Measurements from ENCODE around the gene WWOX. TPM values are rescaled to one million over a fixed set of nuclear protein-coding genes. Genes with fewer than 3 reads are reported as not detected.

The WWOX gene
- total RNA-seq, 1 donor from 2014 or later, result 43.2 TPM

DNA sequence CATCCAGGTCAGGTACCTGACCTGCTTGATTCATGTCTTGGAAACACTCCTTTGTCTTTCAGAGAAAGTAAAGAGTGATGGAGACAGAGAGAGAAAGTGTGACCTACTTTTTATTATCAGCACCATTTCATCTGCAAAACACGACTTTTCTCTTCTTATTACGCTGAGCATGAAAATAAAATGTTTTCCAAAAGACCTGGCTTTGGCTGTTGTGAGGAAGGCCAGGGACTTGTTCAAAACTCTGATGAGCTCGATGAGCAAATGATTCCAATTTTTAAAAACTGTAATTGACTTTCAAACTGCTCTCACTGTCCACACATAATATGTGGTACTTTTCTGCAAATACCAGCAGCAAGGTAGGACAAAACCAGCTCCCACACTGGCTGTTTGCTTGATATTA, 821.2 kb downstream of the WWOX start:
- TF ChIP-seq CTCF (IDR thresholded peaks at IDR 0.05; ENCODE audit: unreplicated experiment), result no peak
- H3K9me3 Mint-ChIP-seq (ENCODE audit: low read depth), result peaks cover 13% of the 10 kb centered on the region

DNA sequence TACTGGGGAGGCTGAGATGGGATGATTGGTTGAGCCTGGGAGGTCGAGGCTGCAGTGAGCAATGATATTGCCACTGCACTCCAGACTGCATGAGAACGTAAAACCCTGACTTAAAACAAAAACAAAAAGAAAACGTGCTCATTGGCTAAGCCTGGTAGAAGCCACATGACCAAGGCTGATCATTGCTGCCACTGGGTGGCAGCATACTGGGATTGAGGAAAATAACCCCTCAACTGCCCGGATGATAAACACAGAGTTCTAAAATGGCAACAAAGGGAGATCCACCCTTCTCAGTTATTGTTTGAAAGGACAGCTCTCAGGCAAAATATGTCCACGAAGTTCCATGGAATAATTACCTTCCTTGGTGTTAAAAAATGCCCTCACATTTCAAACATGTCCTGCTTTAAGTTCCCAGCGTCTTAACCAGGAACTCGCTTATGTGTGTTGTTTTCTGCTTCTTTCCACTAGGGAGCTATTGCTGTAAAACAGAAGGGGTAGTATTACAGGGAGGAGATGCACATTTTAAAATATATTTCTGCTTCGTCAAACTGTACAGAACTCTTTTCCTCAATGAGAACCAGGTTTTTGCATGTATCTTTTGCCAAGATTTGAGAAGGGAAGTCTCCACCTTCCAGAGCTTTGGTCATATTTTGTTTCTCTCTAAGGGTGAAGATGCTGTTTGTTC, 825.8 kb downstream of the WWOX start:
- H3K27me3 Mint-ChIP-seq, result no peaks in the 10 kb centered on the region
- H3K4me1 Mint-ChIP-seq (ENCODE audit: low read depth), result peaks cover 3% of the 10 kb centered on the region
- no peak for DNase-seq (ENCODE audit: low spot score, unreplicated experiment)
- no peak overlapping the region for H3K4me3 Mint-ChIP-seq (ENCODE audit: low read depth)
- H3K9me3 Mint-ChIP-seq (ENCODE audit: low read depth), result peaks cover 13% of the 10 kb centered on the region
- peak; percentile 44 for TF ChIP-seq CTCF (IDR thresholded peaks at IDR 0.05; ENCODE audit: unreplicated experiment)
- H3K36me3 Mint-ChIP-seq (ENCODE audit: insufficient read depth), result peaks cover 4% of the 10 kb centered on the region
- H3K27ac Mint-ChIP-seq, result peak overlapping the region; percentile 7

More for the DNA sequence above, 821.2 kb downstream of the WWOX start:
- H3K36me3 Mint-ChIP-seq (ENCODE audit: insufficient read depth), result peaks cover 4% of the 10 kb centered on the region
- no peak overlapping the region for H3K27ac Mint-ChIP-seq
- DNase-seq (ENCODE audit: low spot score, unreplicated experiment), result no peak
- peaks cover 6% of the 10 kb centered on the region for H3K4me1 Mint-ChIP-seq (ENCODE audit: low read depth)
- H3K27me3 Mint-ChIP-seq, result no peaks in the 10 kb centered on the region
- no peak overlapping the region for H3K4me3 Mint-ChIP-seq (ENCODE audit: low read depth)

DNA sequence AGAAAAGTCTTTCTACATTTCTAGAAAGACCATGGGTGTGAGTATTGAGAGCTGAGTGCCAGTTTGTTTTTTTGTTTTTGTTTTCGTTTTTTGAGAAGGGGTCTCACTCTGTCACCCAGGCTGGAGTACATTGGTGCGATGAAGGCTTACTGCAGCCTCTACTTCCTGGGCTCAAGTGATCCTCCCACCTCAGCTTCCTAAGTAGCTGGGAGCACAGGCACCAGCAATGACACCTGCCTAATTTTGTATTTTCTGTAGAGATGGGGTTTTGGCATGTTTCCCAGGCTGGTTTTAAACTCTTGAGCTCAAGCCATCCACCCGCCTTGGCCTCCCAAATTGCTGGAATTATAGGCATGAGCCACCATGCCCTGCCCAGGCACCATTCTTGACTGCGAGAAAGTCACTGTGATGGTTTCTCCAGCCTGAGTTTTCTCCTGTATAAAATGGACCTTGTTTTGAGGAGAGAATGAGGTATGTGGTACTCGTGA, 827.3 kb downstream of the WWOX start:
- Mint-ChIP-seq H3K27ac (no peak overlapping the region), H3K4me3 (ENCODE audit: low read depth) (no peak overlapping the region), H3K9me3 (ENCODE audit: low read depth) (peaks cover 7% of the 10 kb centered on the region), H3K36me3 (ENCODE audit: insufficient read depth) (peaks cover 2% of the 10 kb centered on the region), H3K27me3 (no peaks in the 10 kb centered on the region), H3K4me1 (ENCODE audit: low read depth) (peaks cover 3% of the 10 kb centered on the region)
- no peak for DNase-seq (ENCODE audit: low spot score, unreplicated experiment)
- TF ChIP-seq CTCF (IDR thresholded peaks at IDR 0.05; ENCODE audit: unreplicated experiment), result no peak

DNA sequence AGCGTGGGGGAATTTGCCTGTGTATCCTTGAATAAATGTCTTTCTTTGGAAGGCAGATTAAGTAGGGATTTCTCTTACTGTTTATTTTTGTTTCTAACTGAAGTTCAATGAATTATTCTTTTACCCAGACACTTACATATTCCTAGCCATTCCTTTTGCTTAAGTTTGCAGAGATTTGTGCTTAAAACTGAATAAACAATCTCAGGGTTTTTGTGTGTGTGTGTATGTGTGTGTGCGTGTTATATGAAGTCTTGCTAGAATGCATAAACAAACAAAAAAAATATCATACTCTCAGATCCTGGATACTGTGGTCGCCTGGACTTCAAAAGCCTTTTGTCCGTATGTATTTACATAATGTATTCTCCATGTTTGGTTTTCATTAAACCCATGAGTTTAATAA, 828.3 kb downstream of the WWOX start:
- Mint-ChIP-seq H3K9me3 (ENCODE audit: low read depth) (peaks cover 4% of the 10 kb centered on the region), H3K4me1 (ENCODE audit: low read depth) (peaks cover 3% of the 10 kb centered on the region), H3K27ac (no peak overlapping the region), H3K27me3 (no peaks in the 10 kb centered on the region), H3K36me3 (ENCODE audit: insufficient read depth) (peaks cover 2% of the 10 kb centered on the region), H3K4me3 (ENCODE audit: low read depth) (no peak overlapping the region)
- TF ChIP-seq CTCF (IDR thresholded peaks at IDR 0.05; ENCODE audit: unreplicated experiment), result no peak
- no peak for DNase-seq (ENCODE audit: low spot score, unreplicated experiment)

GRCh38 chr16:78929841-78930240, 830.4 kb downstream of the WWOX start:
- TF ChIP-seq CTCF (IDR thresholded peaks at IDR 0.05; ENCODE audit: unreplicated experiment), result no peak
- no peaks in the 10 kb centered on the region for H3K36me3 Mint-ChIP-seq (ENCODE audit: insufficient read depth)
- H3K27me3 Mint-ChIP-seq, result no peaks in the 10 kb centered on the region
- DNase-seq (ENCODE audit: low spot score, unreplicated experiment), result no peak
- H3K4me1 Mint-ChIP-seq (ENCODE audit: low read depth), result peaks cover 3% of the 10 kb centered on the region
- no peaks in the 10 kb centered on the region for H3K9me3 Mint-ChIP-seq (ENCODE audit: low read depth)
- no peak overlapping the region for H3K27ac Mint-ChIP-seq
- no peak overlapping the region for H3K4me3 Mint-ChIP-seq (ENCODE audit: low read depth)
